K562 (cell line): ENCODE data around the gene XPO1. TPM values are rescaled to one million over a fixed set of nuclear protein-coding genes. Genes with fewer than 3 reads are reported as not detected.

Experiments used
- ATAC-seq: fragments of 200-7000 bp; cut with Tn5 transposase; 3 replicates; pipeline ENCODE4 v1.9.1; 2020; ENCODE audit warnings: moderate library complexity
- BruUV-seq: library from RNA; stranded (reverse); fragments of 400-500 nt; replicated peaks from 2 replicates; lab custom pipeline; 2021; lab: Mats Ljungman, UMichigan
- CTCF ChIA-PET: fragments of 300-600 bp; formaldehyde crosslinking; extraction: SDS; loops from one replicate; lab custom pipeline; 2021; ENCODE audit warnings: low intra/inter-chr PET ratio; lab: Yijun Ruan, JAX
- POLR2A ChIA-PET: fragments of 300-600, 350-650 bp; sonication (Branson Sonifier 250); formaldehyde crosslinking; extraction: SDS; loops from one replicate; lab custom pipeline; 2021; ENCODE audit warnings: antibody characterized with exemption, inconsistent platforms; lab: Yijun Ruan, JAX
- DNase-seq, 4 experiments: peaks; one replicate each; pipeline versions ENCODE4 v3.0.0 to v3.0.0-alpha.2; 2011 to 2018; ENCODE audit warnings: low spot score in 3 of 4, mixed read lengths in 3 of 4; ENCODE audit errors: extremely low read depth in 1 of 4
- FAIRE-seq: peaks from 2 replicates; lab custom pipeline; 2011; peaks lifted over from hg19 to GRCh38; lab: Jason Lieb, UNC
- H2AFZ ChIP-seq: 2 replicates; pipeline ENCODE4 v1.6.0; 2011; ENCODE audit warnings: low read depth, low read length, control low read depth, inconsistent platforms
- H3K27ac ChIP-seq: fragments of 200-600 bp; 3 replicates; pipeline ENCODE4 v1.8.0; 2011; ENCODE audit warnings: low read depth, mild to moderate bottlenecking, control low read depth, inconsistent platforms, low read length, moderate library complexity, mixed read lengths; ENCODE audit errors: extremely low read depth
- H3K27me3 ChIP-seq, 2 experiments: fragments of 300-600 bp in 1 of 2; 2 replicates in 1 of 2; 3 replicates in 1 of 2; pipeline versions ENCODE4 v1.6.0 to v1.8.0; 2011; ENCODE audit warnings: inconsistent platforms in 2 of 2, low read length in 2 of 2, mild to moderate bottlenecking in 1 of 2, mixed read lengths in 1 of 2, moderate library complexity in 1 of 2; ENCODE audit not compliant: control insufficient read depth in 2 of 2, insufficient read depth in 2 of 2
- H3K36me3 ChIP-seq: fragments of 300-600 bp; 3 replicates; pipeline ENCODE4 v1.8.0; 2011; ENCODE audit warnings: mild to moderate bottlenecking, low read length, inconsistent platforms; ENCODE audit not compliant: control insufficient read depth, insufficient read depth
- H3K4me1 ChIP-seq, 2 experiments: fragments of 200-600 bp in 1 of 2; replicated peaks in 1 of 2; 2 replicates in 1 of 2; 3 replicates in 1 of 2; pipeline versions ENCODE4 v1.5.1 to v1.8.0; 2011; ENCODE audit warnings: inconsistent platforms in 2 of 2, low read length in 2 of 2, mild to moderate bottlenecking in 1 of 2, mixed read lengths in 1 of 2, moderate library complexity in 1 of 2; ENCODE audit not compliant: control insufficient read depth in 2 of 2, insufficient read depth in 2 of 2
- H3K4me2 ChIP-seq: 2 replicates; pipeline ENCODE4 v1.6.1; 2011; ENCODE audit warnings: low read length, control low read depth, inconsistent platforms, mixed read lengths; ENCODE audit not compliant: insufficient read depth
- H3K4me3 ChIP-seq: fragments of 200-600 bp; sonication (generic), shearing (Covaris generic); 2 replicates; pipeline ENCODE4 v1.5.1; 2016; ENCODE audit warnings: control low read depth, inconsistent platforms
- H3K79me2 ChIP-seq: fragments of 200-600 bp; 3 replicates; pipeline ENCODE4 v1.8.0; 2011; ENCODE audit warnings: low read length, inconsistent platforms; ENCODE audit not compliant: control insufficient read depth, insufficient read depth
- H3K9ac ChIP-seq, 2 experiments: 2 replicates each; pipeline versions ENCODE4 v1.6.0 to v1.6.1; 2011; ENCODE audit warnings: low read depth in 2 of 2, low read length in 2 of 2, control low read depth in 1 of 2, inconsistent platforms in 1 of 2, mild to moderate bottlenecking in 1 of 2, mixed read lengths in 1 of 2; ENCODE audit not compliant: insufficient read depth in 1 of 2
- H3K9me1 ChIP-seq: one replicate; pipeline ENCODE4 v1.6.0; 2011; ENCODE audit warnings: inconsistent platforms, mild to moderate bottlenecking, low read length, moderate library complexity; ENCODE audit not compliant: control insufficient read depth, insufficient read depth
- H3K9me3 ChIP-seq: replicated peaks from 2 replicates; pipeline ENCODE4 v1.5.1; 2011; ENCODE audit warnings: low read depth, low read length, inconsistent platforms; ENCODE audit not compliant: control insufficient read depth, insufficient read depth
- H4K20me1 ChIP-seq: replicated peaks from 2 replicates; pipeline ENCODE4 v1.6.1; 2011; ENCODE audit warnings: low read length, inconsistent platforms, mixed read lengths; ENCODE audit not compliant: control insufficient read depth, insufficient read depth
- BCOR ChIP-seq: fragments of 450-650 bp; IDR thresholded peaks from 2 replicates; pipeline ENCODE4 v1.6.1; 2016
- CHD4 ChIP-seq: fragments of 200-600 bp; sonication (generic); IDR thresholded peaks from 3 replicates; pipeline ENCODE4 v1.6.1; 2012; ENCODE audit warnings: low read depth, mild to moderate bottlenecking, mixed read lengths, low read length, inconsistent platforms; ENCODE audit not compliant: insufficient read depth, insufficient replicate concordance, poor library complexity, severe bottlenecking
- ZFP1 ChIP-seq: fragments of 450-650 bp; formaldehyde crosslinking; IDR thresholded peaks from 2 replicates; pipeline ENCODE4 v1.4.0; 2020; ENCODE audit warnings: mild to moderate bottlenecking, mixed read lengths
- WGBS: fragments of 100-300 bp; shearing (Covaris generic); methylation state at CpG from one replicate; pipeline ENCODE4 v1.1.6; 2016; ENCODE audit warnings: low coverage, mixed read lengths; ENCODE audit not compliant: insufficient coverage; ENCODE audit errors: missing lambda C conversion rate; 5-methylcytosine and 5-hydroxymethylcytosine counted together
- in situ Hi-C: fragments of 300-500 bp; cut with MboI; formaldehyde crosslinking; loops from 4 replicates; pipeline ENCODE4 v1.15.0; 2018; ENCODE audit warnings: inconsistent platforms, mixed read lengths
- intact Hi-C: fragments of 100-400 bp; cut with micrococcal nuclease; formaldehyde crosslinking; loops from 2 replicates; pipeline ENCODE4 v1.14.2; 2022
- polyA plus RNA-seq, 8 experiments: library from polyadenylated mRNA; depleted of rRNA in 4 of 8; stranded (reverse) in 5 of 8; unstranded in 3 of 8; fragments of >200 nt; fragmentation: Nextera tagmentation in 2 of 8; fragmentation: Illumina TruSeq in 1 of 8; extraction: Ambion mirVana in 2 of 8; extraction: Trizol in 1 of 8; gene quantifications; 2 replicates each; pipeline versions ENCODE4 v1.2.1 to v1.2.3, GENCODE V29; 2011 to 2014; ENCODE audit warnings: inconsistent platforms in 1 of 8, missing spikeins in 1 of 8
- total RNA-seq, 7 experiments: library from RNA; depleted of rRNA in 6 of 7; stranded (reverse); fragments of >200 nt in 6 of 7; fragmentation: Illumina TruSeq in 2 of 7; extraction: Trizol in 2 of 7; gene quantifications; 2 replicates each; pipeline versions ENCODE4 v1.2.1 to v1.2.3, GENCODE V29; 2011 to 2021; ENCODE audit warnings: low replicate concordance in 1 of 7

The XPO1 gene
- total and polyA plus RNA-seq, 9 of the 15 experiments (the other 6 are each of a cell fraction or from before 2014, with no cell fraction given) = 86.2 to 307 (median 216) TPM

GRCh38 chr2:61436092-61436491 is 102.1 kb downstream of the XPO1 start:
- WGBS = 86% methylated on average over 2 of the region's 2 CpGs
- ATAC-seq (no peak), DNase-seq (no peak), FAIRE-seq (peak; percentile 19)
- H3K9me3 ChIP-seq = no peaks in the 10 kb centered on the region
- peak overlapping the region; percentile 35; the same call in 1 of the 3 replicates for H3K27ac ChIP-seq
- H3K4me2 ChIP-seq = no peak overlapping the region
- ChIA-PET CTCF (no interaction called here), POLR2A (interaction anchor here (1.1 kb wide), 1 partner anchor 11 kb away, joined by 3 read pairs; no protein-coding TSS in a partner anchor)
- peaks cover 10% of the 10 kb centered on the region for H3K9me1 ChIP-seq
- H3K4me3 ChIP-seq = no peak overlapping the region
- in situ Hi-C loops = no loop called here
- H3K36me3 ChIP-seq = 0 out of 3 replicates have a peak, but pooled peaks cover 2% of the 10 kb centered on the region
- H3K79me2 ChIP-seq = peaks cover 98% of the 10 kb centered on the region
- no peak overlapping the region for H3K9ac ChIP-seq
- intact Hi-C loops = no loop called here
- peaks cover 44% of the 10 kb centered on the region for H4K20me1 ChIP-seq
- no peaks in the 10 kb centered on the region for H3K27me3 ChIP-seq
- peaks cover 4 to 12% of the 10 kb centered on the region in 2 experiments; a peak in 3 of 5 replicates for H3K4me1 ChIP-seq
- TF ChIP-seq CHD4 = no peak
- no TSS peak for BruUV-seq
- H2AFZ ChIP-seq = no peak overlapping the region

- POLR2A ChIA-PET = interaction anchor here (0.6 to 1.4 kb wide), 3 partner anchors 9 to 255 kb away, joined by 3 to 5 read pairs (median 3); no protein-coding TSS in a partner anchor
- FAIRE-seq = no peak
- Histone ChIP-seq H3K9me3 (no peaks in the 10 kb centered on the region), H3K9me1 (peaks cover 10% of the 10 kb centered on the region), H3K4me3 (no peak overlapping the region), H3K36me3 (0 out of 3 replicates have a peak, but pooled peaks cover 2% of the 10 kb centered on the region), H3K4me2 (no peak overlapping the region), H4K20me1 (peaks cover 43% of the 10 kb centered on the region), H3K79me2 (peaks cover 99% of the 10 kb centered on the region), H3K27me3 (no peaks in the 10 kb centered on the region), H2AFZ (no peak overlapping the region), H3K4me1 (peaks cover 4 to 12% of the 10 kb centered on the region in 2 experiments; a peak in 3 of 5 replicates), H3K9ac (no peak overlapping the region), H3K27ac (no peak overlapping the region)
- TF ChIP-seq ZFP1 (CRISPR knock-in tag) (peak; percentile 85), BCOR (no peak)
- intact Hi-C loops = no loop called here
- ATAC-seq = no peak
- CTCF ChIA-PET = no interaction called here
- DNase-seq = no peak
- BruUV-seq = no TSS peak
- in situ Hi-C loops = no loop called here
- WGBS = 78% methylated on average over 1 of the region's 1 CpG
Observed at GRCh38 chr2:61435291-61435690, 102.9 kb downstream of the XPO1 start.
